Skin epidermis (tissue), 12 donors: ENCODE results near the gene CD36.

Experiments used
- H3K27ac ChIP-seq, 21 experiments: fragments of 200-600 bp; sonication (generic) in 11 of 21; one replicate each; pipeline ENCODE4 v1.5.0; 2020; ENCODE audit warnings: mild to moderate bottlenecking in 3 of 21, inconsistent platforms in 2 of 21, moderate library complexity in 2 of 21
- H3K4me3 ChIP-seq, 7 experiments: fragments of 200-600 bp; sonication (generic) in 2 of 7; one replicate each; pipeline ENCODE4 v1.5.0; 2020; ENCODE audit warnings: inconsistent platforms in 2 of 7, mild to moderate bottlenecking in 2 of 7, moderate library complexity in 1 of 7

CD36 gene

DNA sequence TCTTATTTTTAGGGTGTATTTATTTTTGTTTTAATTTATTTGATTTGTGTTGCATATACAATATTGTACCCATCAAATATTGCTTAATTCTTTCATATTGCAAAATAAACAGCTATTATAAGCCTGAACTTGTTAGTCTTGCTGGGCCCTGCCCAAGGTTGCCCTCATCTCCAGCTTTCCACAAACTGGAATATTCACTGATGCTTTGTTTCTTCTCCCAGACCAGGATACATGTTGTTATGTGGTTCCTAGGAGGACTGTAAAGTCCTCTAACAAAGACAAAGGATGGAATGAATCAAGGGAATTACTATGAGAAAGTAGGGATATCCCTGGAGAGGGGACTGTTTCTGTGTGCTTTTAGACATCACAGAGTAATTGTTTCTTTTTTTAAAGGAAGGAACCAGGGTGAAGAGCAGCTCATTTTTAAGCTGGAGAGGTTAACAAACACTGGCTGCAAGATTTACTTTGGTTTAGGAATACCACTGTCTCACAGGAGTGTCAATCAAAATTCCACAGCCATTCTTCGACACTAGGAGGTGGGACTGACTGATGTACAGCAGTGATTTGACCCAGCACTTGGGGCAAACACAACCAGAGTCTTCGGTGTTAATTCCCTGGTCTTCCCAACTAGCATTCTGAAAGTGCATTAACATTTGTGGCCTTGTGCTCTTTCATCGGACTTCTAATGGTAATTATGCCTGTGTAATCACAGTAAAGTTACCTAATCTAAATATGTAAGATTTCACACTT is 14.8 kb upstream of the CD36 start:
- Histone ChIP-seq H3K27ac (peak overlapping the region in 12 of 21 experiments; percentile 7 to 80 (median 56)), H3K4me3 (no peak overlapping the region)

DNA sequence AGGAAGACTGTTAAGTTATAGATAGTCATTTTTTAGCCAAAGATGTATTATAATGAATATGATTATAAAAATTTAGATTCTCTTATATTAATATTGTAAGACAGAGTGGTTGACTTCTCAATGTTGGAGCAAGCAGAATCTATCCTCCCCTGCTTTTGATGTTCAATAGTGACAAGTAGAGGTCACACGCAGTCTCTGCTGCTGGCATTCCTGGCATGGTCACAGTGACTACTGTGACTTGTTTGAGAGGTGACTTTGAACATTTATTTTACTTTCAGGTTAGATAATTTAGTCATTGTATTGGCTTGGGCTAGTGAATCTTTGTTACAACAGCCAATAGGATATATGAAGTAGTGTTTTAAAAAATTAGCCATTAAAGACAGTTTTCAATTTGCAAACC is 13.7 kb upstream of the CD36 start:
- H3K27ac ChIP-seq, result peak overlapping the region in 4 of 21 experiments; percentile 36 to 70 (median 54)
- no peak overlapping the region for H3K4me3 ChIP-seq

DNA sequence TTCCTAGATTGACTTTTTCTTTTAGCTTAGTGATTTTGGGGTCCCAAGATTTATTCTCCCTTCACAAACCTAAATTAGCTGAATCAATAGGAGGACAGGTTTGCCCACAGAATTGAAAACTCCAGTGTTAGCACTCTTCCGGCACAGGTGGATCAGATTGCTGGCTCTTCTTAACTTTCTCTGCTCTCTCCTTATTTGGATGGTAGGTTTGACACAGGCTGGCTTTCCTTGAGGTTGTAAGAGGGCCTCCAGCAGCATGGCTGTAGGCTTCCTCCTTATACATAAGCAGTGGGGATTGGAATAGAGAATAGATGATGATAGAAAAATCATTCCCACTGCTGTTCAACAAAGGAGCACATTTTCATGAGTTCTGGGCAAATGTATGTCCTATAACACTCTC is 9.4 kb upstream of the CD36 start:
- H3K27ac ChIP-seq, result no peak overlapping the region
- no peak overlapping the region for H3K4me3 ChIP-seq

DNA sequence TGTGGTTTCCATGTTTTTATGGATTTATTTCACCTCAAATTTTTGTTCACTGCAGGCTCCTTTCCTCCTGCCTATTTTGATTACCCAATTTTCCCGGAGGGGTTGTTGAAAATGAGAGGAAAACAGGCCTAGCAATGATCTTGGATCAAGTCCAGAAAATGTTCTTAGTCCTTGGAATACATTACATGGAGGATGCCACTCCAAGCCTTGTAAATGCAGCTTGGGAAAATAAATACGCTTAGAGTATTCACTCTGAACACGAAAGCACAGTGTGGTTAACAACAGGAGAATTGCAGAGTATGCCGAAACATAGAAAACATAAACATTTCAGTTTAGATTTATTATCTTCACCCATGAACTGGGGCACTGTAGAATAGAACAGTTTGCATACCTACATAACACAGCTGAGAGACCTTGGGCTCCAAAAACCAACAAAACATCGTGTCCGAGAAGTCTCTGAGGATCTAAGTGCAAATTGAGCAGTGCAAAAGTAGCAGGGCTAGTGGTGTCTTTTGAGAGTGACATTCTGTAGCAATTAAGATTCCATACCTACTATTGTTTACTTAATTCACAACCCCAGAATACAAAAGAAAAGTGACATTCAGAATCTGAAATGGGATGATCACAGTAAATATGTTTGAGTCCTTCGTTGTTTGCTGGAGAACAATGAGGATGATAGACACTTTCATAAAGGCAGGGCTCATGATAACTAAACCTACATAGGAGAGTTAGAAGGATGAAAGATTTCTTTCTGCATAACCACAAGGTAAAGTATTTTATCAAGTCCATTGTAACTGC is 7.6 kb upstream of the CD36 start:
- Histone ChIP-seq H3K27ac (peak overlapping the region in 1 of 21 experiments; percentile 29), H3K4me3 (no peak overlapping the region)

DNA sequence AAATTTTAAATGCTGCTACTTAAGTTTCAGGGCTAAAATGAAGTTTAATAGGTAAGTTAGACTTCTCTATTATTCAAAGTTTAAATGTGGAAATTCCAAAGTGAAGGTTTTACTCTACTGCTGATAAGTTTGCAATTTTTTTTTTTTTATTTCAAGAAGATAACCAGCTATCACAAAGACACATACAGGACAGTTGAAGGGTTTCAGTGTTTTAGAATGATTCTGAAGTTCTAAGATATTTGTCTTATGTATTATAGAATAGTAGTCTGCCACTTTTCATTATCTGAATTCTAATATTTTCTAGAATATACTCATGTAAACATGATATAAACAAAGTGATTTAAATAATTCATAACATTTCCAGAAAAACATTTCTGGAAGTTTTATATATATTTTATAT is 7.0 kb upstream of the CD36 start:
- H3K27ac ChIP-seq, result peak overlapping the region in 1 of 21 experiments; percentile 29
- no peak overlapping the region for H3K4me3 ChIP-seq

DNA sequence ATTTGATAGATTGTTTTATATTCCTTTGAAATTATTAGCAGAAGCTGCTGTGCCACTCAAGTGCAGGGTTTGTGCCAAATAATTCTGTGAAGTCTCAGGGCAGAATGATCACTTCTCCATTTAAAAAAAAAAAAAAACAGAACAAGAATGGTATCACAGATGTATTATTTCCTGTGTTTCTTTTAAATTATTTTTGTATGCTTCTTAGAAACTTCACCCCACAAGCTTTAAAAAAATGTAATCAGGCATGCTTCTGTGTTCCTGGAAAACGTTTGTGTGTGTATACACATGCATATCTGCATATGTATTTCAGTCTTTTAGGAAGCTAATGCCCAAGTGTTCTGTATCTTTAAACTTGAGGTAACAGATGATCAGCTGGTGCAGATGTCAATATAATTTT is 6.3 kb upstream of the CD36 start:
- no peak overlapping the region for H3K4me3 ChIP-seq
- H3K27ac ChIP-seq, result no peak overlapping the region

DNA sequence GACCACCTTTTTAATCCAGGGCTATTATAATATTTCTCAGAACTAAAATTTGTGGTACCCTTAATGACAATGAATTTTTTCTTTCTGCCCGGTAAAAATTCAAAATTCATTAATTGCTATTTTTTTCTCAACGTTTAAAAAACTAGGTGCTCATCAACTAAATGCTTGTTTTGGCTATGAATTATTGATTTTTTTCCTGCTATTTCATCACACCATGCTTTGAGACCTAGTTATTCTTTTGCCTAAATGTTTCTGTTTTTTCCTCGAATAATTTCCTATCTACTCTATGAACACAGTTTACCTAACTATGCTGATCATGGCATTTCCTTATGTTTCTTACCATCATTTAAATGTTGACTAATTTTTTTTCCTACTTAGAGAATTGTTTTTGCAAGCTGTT is 5.6 kb upstream of the CD36 start:
- H3K4me3 ChIP-seq, result no peak overlapping the region

DNA sequence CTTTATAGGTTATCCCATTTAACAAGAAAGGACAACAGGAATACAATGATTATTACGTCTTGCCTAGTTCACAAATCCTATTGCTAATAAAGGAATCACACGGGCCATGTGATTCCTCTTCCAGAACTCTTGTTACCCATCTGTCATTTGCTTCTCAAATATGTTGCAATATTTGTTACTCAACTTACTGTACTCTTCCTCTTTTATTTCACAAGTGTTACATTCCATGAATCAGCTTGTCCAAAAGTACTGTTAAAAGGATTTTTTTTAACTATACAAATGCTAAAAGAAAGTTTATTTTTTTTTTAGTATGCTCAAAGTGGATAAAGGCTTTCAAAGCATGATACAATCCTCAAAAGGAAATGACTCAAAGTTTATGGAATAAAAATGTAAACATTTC is 3.9 kb upstream of the CD36 start:
- peak overlapping the region in 7 of 21 experiments; percentile 31 to 51 (median 43) for H3K27ac ChIP-seq
- H3K4me3 ChIP-seq, result no peak overlapping the region

More for the DNA sequence above, 5.6 kb upstream of the CD36 start:
- no peak overlapping the region for H3K27ac ChIP-seq

DNA sequence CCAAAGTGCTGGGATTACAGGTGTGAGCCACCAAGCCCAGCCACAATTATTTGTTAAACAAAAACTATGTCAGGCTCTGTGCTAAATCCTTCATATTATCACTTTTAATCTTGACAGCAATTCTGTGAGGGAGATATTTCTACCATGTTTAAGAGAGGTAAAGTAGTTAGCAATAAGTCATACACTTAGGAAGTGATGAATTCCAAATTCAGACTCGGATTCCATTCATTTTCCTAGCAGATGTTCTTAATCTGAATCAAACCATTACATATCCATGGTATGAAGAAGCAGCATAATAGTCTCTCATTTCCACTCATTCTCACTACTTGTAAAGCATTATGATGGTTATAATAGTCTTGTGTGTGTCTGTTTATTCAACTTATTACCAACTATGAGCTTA is 2.9 kb upstream of the CD36 start:
- Histone ChIP-seq H3K27ac (peak overlapping the region in 4 of 21 experiments; percentile 31 to 51 (median 44)), H3K4me3 (no peak overlapping the region)

DNA sequence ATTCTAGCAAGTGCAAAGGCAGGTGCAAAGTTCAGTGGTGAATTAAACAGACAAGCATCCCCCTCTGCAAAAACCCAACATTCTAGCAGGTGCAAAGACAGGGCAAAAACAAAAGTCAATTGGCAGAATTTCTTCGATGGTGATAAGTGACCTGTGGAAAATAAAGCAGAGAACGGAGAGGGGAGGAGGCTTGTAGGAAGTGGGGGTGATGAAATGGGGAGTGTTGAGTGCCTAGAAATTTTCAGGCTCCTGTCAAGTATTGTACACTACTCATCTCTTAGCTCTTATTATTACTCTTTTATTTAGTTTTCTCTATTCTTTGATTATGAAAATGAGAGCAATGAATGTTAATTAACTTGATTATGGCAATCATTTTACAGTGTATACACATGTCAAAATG is 2.4 kb upstream of the CD36 start:
- Histone ChIP-seq H3K4me3 (no peak overlapping the region), H3K27ac (no peak overlapping the region)

- no peak overlapping the region for H3K27ac ChIP-seq
- H3K4me3 ChIP-seq, result no peak overlapping the region
Measured at GRCh38 chr7:80636709-80637108, 1.7 kb upstream of the CD36 start.

DNA sequence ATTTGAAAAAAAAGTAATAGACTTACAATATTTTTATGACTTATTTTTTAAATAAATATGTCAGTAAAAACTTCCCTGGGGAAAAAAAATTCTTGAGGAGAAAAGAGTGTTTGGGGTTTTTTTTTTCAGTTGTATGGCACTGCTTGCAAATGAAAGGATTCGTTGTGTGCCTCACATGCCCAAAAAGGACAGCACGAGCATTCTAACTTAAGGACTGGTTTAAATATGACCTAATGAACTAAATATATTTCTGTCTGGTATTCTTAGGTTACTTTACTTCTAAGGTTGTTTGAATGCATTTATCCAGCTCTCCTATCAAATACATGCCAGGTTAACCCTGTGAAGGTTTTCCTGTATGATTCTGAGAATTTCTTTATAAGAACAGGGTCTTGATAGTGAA is 988 bp upstream of the CD36 start:
- Histone ChIP-seq H3K4me3 (no peak overlapping the region), H3K27ac (peak overlapping the region in 4 of 21 experiments; percentile 8 to 48 (median 34))

DNA sequence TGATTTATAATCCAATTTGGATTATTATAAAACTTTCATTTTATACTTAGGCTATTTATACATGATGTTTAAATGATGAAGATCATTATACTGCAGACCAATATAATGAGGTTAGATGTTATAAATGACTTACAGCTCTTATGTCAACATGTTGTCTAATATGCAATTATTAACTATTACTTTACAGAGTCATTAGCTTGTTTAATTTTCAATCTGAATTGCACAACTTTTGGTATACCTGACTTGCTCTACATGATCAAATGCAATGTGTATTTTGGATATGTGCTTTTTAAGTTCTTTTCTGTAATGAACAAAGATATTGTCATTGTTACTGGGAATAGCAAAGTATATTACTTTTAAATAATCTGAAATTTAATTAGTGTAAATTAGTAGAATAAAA is 569 bp downstream of the CD36 start:
- peak overlapping the region in 3 of 7 experiments; percentile 7 to 8 (median 7) for H3K4me3 ChIP-seq
- H3K27ac ChIP-seq, result peak overlapping the region in 2 of 21 experiments; percentile 39 to 48

DNA sequence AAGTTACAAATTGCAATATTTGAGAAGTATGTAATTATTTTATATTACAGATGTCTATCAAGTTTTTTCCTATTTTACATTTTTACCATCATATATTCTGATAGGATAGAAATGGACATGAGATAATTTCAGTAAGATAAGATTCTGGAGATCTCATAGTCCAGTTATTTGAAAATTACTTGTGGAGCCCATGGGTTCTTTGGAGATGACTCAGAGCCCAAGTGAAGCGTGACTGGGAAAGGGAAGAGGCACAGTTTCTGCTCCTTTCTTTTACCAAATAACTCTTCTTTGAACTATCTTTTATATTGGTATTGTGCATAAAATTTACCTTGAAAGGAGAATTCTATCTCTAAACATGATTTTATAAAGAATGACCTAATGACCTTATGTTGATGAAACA is 2.4 kb downstream of the CD36 start:
- peak overlapping the region in 5 of 21 experiments; percentile 38 to 75 (median 59) for H3K27ac ChIP-seq
- H3K4me3 ChIP-seq, result no peak overlapping the region

DNA sequence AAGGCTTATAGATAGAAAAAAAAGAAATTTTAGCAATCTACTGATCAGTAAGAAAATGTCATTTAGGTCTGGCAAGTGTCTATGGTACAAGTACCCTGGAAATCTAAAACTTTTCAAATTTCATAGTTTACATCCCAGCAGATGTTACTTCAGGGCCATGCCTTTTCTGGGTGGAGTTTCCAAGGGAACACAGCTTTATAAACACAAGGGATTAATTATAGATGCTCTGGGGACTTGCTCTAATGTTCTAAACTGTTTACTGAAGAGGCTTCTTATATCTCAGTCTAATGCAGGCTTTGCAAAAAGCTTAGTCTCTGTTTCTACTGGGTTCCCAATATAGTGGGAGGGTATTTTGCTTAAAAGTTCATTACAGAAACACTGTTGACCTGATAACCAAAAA is 3.1 kb downstream of the CD36 start:
- H3K4me3 ChIP-seq, result no peak overlapping the region
- H3K27ac ChIP-seq, result peak overlapping the region in 7 of 21 experiments; percentile 27 to 75 (median 42)

DNA sequence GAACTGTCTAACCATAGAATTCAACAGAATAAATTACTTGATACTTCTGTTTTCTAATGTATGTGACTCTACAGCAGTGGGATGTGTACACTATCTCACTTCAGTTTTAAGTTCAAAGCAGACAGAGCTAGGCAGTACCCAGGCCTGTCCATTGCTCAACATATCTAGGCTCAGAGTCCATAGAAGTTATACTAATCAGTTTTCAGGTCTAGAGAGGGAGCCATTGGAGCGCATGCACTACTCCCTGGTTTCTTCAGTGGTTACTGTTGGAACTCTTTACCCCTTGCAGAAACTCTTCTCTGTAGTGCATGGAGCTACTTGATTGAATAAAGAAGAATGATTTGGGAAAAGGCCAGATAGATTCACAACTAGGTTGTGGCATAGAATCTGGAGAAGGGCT is 4.4 kb downstream of the CD36 start:
- H3K4me3 ChIP-seq, result no peak overlapping the region
- peak overlapping the region in 18 of 21 experiments; percentile 2 to 75 (median 58) for H3K27ac ChIP-seq

GRCh38 chr7:80643336-80643915 is 5.0 kb downstream of the CD36 start:
- Histone ChIP-seq H3K4me3 (no peak overlapping the region), H3K27ac (peak overlapping the region in 17 of 21 experiments; percentile 2 to 75 (median 59))

DNA sequence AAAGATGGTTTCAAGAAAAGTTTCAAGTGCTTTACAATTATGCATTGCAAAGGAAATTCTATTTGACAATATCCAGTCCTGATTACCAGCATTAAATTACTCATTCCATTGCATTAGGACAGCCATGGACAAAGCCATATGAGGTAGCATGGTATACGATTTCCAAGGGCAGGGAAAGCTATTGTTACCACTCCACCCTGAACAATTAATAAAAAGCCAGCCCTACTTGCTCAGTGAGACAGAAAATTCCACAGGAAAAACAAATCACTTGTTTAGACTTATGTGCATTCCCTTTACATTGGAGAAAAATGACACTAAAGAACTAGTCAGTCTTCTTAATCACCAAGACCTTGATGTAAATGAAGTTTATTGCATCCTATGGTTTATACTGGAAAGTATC is 5.6 kb downstream of the CD36 start:
- Histone ChIP-seq H3K4me3 (no peak overlapping the region), H3K27ac (peak overlapping the region in 6 of 21 experiments; percentile 13 to 72 (median 40))

DNA sequence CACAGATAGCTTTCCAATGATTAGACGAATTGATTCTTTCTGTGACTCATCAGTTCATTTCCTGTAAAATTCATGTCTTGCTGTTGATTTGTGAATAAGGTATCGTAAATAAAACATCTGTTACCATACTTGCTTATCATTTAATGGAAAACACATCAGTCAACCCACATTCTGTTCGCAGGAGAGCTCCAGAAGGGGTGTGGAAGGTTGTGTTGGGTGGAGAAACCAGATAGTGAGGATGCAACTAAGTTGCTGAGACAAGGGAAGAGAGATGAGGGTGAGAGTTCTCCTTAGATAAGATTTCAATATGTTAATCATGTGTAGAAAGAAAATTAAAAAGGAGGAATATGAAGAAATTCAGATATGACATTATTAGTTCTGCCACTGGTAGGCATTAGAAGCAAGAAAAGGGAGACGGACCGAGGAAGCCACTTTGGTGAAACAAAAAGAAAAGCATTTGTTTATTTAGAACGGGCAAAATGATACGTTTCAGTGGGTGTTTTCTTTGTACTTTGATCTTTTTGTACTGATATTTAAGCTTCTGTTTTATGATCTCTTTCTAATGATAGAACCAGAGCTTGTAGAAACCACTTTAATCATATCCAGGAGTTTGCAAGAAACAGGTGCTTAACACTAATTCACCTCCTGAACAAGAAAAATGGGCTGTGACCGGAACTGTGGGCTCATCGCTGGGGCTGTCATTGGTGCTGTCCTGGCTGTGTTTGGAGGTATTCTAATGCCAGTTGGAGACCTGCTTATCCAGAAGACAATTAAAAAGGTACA is 7.8 kb downstream of the CD36 start:
- Histone ChIP-seq H3K4me3 (no peak overlapping the region), H3K27ac (no peak overlapping the region)

- Histone ChIP-seq H3K4me3 (no peak overlapping the region), H3K27ac (peak overlapping the region in 1 of 21 experiments; percentile 4)
Measured at GRCh38 chr7:80647436-80647835, 9.0 kb downstream of the CD36 start.
